Measurements from ENCODE around the gene DNAJB6.

DNAJB6 gene

GRCh38 chr7:157425137-157425731 lies 88.4 kb downstream of the DNAJB6 start:
- DNase-seq (ENCODE audit: low read depth in 3 of 3, low spot score in 1 of 3) = no peak

GRCh38 chr7:157425761-157426160 lies 89.0 kb downstream of the DNAJB6 start:
- no peak for DNase-seq (ENCODE audit: low read depth in 3 of 3, low spot score in 1 of 3)

- DNase-seq (ENCODE audit: low read depth in 3 of 3, low spot score in 1 of 3) = no peak
Measured at GRCh38 chr7:157426463-157427301, 89.9 kb downstream of the DNAJB6 start.

- no peak for DNase-seq (ENCODE audit: low read depth in 3 of 3, low spot score in 1 of 3)
Measured at GRCh38 chr7:157427811-157428553, 91.2 kb downstream of the DNAJB6 start.

- DNase-seq (ENCODE audit: low read depth in 3 of 3, low spot score in 1 of 3) = no peak
Measured at GRCh38 chr7:157428554-157428945, 91.7 kb downstream of the DNAJB6 start.

GRCh38 chr7:157429001-157429679 lies 92.3 kb downstream of the DNAJB6 start:
- DNase-seq (ENCODE audit: low read depth in 3 of 3, low spot score in 1 of 3) = no peak

- no peak for DNase-seq (ENCODE audit: low read depth in 3 of 3, low spot score in 1 of 3)
Measured at GRCh38 chr7:157429680-157430224, 92.9 kb downstream of the DNAJB6 start.

- DNase-seq (ENCODE audit: low read depth in 3 of 3, low spot score in 1 of 3) = no peak
Measured at GRCh38 chr7:157430721-157431120, 93.9 kb downstream of the DNAJB6 start.

GRCh38 chr7:157431173-157431950 lies 94.6 kb downstream of the DNAJB6 start:
- DNase-seq (ENCODE audit: low read depth in 3 of 3, low spot score in 1 of 3) = no peak

GRCh38 chr7:157431951-157432540 lies 95.2 kb downstream of the DNAJB6 start:
- DNase-seq (ENCODE audit: low read depth in 3 of 3, low spot score in 1 of 3) = no peak

GRCh38 chr7:157432541-157432956 lies 95.7 kb downstream of the DNAJB6 start:
- no peak for DNase-seq (ENCODE audit: low read depth in 3 of 3, low spot score in 1 of 3)

- peak in 2 of 3 donors; percentile 28 to 47 for DNase-seq (ENCODE audit: low read depth in 3 of 3, low spot score in 1 of 3)
Measured at GRCh38 chr7:157432957-157433576, 96.3 kb downstream of the DNAJB6 start.

GRCh38 chr7:157433628-157434027 lies 96.8 kb downstream of the DNAJB6 start:
- no peak for DNase-seq (ENCODE audit: low read depth in 3 of 3, low spot score in 1 of 3)

- DNase-seq (ENCODE audit: low read depth in 3 of 3, low spot score in 1 of 3) = no peak
Measured at GRCh38 chr7:157434231-157434630, 97.4 kb downstream of the DNAJB6 start.

GRCh38 chr7:157434701-157435100 lies 97.9 kb downstream of the DNAJB6 start:
- no peak for DNase-seq (ENCODE audit: low read depth in 3 of 3, low spot score in 1 of 3)

- DNase-seq (ENCODE audit: low read depth in 3 of 3, low spot score in 1 of 3) = no peak
Measured at GRCh38 chr7:157436076-157436475, 99.3 kb downstream of the DNAJB6 start.

GRCh38 chr7:157436763-157437480 lies 100.1 kb downstream of the DNAJB6 start:
- no peak for DNase-seq (ENCODE audit: low read depth in 3 of 3, low spot score in 1 of 3)

GRCh38 chr7:157437519-157438061 lies 100.8 kb downstream of the DNAJB6 start:
- DNase-seq (ENCODE audit: low read depth in 3 of 3, low spot score in 1 of 3) = no peak

Data from stimulated activated CD4-positive, alpha-beta T cell treated with anti-CD3 and anti-CD28 coated beads, TNF-alpha, amount 100 ng/mL, for 1 hour (primary cell).